Measurements from ENCODE around the gene WDR89.
"Not testable (repeated sequence)": the region's sequence is repeated elsewhere in the genome, so short reads cannot be mapped to it uniquely, and the experiment has no call there.

Gene WDR89

DNA sequence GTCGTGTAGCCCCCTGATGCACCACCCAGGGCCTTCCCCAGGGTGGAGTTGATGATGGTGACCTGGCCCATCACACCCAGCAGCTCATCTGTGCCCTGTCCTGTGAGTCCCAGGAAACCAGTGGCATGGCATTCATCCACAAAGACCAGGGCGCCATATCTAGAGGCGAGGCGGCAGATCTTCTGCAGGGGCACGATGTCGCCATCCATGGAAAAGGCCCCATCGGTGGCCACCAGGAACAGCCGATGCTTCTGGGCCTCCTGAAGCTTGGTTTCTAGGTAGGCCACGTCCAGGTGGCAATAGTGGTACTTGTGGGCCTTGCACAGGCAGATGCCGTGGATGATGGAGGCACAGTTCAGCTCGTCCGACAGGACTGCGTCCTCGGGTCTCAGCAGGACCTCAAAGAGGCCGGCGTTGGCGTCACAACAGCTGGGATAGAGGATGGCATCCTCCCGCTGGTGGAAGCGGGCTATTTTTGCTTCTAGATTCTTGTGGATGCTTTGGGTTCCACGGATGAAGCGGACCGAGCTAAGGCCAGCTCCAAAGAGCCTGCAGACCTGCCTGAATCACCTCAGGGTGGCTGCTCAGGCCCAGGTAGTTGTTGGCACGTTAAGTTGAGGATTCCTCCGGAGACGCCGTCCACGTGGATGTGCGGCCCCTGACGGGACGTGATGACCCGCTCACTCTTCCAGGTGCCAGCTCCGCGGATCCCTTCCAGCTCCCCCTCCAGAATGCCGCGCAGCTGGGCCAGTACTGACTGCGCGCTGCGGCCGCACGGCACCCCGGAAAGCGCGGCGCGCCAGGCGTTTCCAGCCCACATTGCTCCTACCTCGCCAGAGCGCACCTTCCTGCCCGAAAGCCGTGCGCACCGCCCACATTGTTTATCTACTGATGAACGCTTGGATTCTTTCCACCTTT, 47.0 kb downstream of the WDR89 start:
- no peak for DNase-seq

DNA sequence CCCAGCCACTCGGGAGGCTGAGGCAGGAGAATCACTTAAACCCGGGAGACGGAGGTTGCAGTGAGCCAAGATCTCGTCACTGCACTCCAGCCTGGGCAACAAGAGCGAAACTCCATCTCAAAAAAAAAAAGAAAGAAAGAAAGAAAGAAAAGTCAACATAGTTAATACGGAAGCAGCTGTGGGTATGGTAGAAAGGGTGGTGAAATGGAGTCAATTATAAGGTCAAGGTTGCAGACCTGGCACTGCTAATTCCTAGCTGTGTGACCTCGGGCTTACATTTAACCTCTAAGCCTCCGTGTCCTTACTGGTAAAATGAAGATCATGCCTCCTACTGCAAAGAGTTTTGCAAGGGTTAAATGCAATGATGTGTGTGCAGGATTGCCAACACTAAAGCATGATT, 58.6 kb downstream of the WDR89 start:
- DNase-seq = not testable (repeated sequence)

GRCh38 chr14:63581491-63581890, 60.2 kb downstream of the WDR89 start:
- DNase-seq = no peak

GRCh38 chr14:63578300-63578699, 63.4 kb downstream of the WDR89 start:
- DNase-seq = no peak

DNA sequence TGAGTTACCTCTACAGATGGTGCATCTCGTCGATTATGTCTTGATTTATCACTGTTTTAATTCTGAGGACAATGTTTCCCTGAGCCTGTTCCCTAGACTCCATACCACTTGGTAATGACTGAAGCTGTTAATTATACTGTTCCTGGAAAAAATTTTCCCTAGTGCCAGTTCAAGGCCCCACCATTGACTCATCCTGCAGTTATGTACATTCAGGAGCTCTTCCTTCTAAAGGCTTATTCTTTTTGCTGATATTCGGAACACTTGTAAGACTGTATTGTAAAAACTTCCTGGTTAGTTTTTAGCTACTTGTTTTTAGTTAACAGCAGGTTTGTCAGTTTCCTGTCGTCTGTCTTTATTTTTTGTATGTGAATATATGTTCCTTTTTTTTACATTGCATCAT, 68.1 kb downstream of the WDR89 start:
- DNase-seq = no peak

- no peak for DNase-seq
These were observed 76.2 kb downstream of the WDR89 start for GRCh38 chr14:63565448-63565847.

GRCh38 chr14:63564318-63564717, 77.4 kb downstream of the WDR89 start:
- peak; percentile 24 for DNase-seq

- DNase-seq = no peak
These were observed 78.2 kb downstream of the WDR89 start for GRCh38 chr14:63563370-63564026.

- no peak for DNase-seq
These were observed 79.3 kb downstream of the WDR89 start for GRCh38 chr14:63562405-63562804.

GRCh38 chr14:63555572-63555971, 86.1 kb downstream of the WDR89 start:
- no peak for DNase-seq

- no peak for DNase-seq
These were observed 90.3 kb downstream of the WDR89 start for GRCh38 chr14:63551332-63551731.

DNA sequence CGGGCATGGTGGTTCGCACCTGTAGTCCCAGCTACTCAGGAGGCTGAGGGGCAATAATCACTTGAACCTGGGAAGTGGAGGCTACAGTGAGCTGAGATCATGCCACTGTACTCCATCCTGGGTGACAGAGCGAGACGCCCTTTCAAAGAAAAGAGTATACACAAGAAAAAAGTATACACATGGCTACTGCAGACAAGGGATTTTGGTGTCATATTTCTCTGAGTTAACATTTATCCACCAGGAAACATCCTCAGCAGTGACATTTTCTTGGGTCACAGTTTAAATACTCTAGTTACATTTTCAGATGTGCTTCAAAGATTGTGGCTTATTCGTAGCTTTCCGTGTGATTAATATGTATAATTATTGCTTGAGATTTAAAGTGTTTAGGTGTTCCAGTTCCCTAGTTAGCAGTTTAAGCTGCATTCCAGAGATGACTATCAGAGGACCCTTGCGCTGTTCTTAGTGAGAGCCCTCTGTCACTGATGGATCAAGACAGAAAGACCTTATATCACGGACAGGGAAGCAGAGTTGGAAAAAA, 93.8 kb downstream of the WDR89 start:
- DNase-seq = no peak

Measured in right hindlimb (tissue), 1 donor.